ENCODE results near the gene SMAD5.

Gene SMAD5

DNA sequence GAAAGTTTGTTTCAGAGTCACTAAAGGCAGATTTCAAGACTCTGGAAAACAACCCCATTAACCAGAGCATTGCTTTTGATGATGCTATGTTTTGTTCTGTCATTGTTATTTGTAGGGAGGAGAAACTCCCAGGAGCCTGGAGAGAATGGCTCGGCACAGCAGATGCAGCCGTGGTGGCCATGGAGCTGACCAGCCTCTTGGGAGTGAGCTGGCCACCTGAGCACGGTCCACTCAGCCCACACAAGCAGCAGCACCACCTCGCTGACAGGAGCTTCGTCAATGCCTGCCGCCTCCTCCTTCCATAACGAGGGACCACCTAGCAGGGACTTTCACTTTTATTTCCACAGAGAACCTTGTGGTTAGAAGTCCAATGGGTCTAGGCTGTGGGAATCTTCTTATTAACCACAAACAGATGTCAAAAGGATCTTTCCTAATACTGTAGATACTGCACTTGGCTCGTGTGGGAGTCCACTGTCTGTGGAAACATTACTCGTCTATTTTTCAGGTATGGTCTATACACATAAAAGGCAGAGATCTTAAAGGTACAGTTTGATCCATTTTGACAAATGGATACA, 81.4 kb downstream of the SMAD5 start:
- no peaks in the 10 kb centered on the region for H3K9me3 ChIP-seq
- H3K4me1 ChIP-seq: no peaks in the 10 kb centered on the region
- in situ Hi-C loops (cut with MboI; ENCODE audit: low sequenced_read_pairs): loop anchor here (5.0 kb wide), 1 partner anchor 327 kb away; no protein-coding TSS in a partner anchor
- H3K36me3 ChIP-seq (replicated peaks): no peaks in the 10 kb centered on the region
- H3K4me3 ChIP-seq: no peak overlapping the region
- no peak for DNase-seq (ENCODE audit: low spot score in 2 of 2)
- H3K27me3 ChIP-seq (ENCODE audit: low read depth): no peaks in the 10 kb centered on the region; the same call in 1 of the 2 replicates

DNA sequence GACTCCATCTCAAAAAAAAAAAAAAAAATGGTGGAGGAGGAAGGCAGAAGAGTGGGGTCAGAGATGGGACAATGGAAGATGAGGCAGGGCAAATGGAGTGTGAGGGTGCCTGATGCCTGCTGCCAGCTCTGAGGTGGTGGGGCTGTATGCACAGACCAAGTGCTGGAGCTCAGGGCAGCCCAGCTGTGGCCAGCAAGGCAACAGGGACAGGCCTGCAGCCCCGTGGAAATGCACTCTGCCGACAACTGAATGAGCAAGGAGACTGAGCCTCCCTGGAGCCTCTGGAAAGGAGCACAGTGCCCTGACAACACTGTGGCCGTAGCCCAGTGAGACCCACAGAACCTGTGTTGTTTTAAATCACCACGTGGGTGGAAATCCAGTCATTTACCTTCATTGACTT, 83.2 kb downstream of the SMAD5 start:
- in situ Hi-C loops (cut with MboI; ENCODE audit: low sequenced_read_pairs): no loop called here

DNA sequence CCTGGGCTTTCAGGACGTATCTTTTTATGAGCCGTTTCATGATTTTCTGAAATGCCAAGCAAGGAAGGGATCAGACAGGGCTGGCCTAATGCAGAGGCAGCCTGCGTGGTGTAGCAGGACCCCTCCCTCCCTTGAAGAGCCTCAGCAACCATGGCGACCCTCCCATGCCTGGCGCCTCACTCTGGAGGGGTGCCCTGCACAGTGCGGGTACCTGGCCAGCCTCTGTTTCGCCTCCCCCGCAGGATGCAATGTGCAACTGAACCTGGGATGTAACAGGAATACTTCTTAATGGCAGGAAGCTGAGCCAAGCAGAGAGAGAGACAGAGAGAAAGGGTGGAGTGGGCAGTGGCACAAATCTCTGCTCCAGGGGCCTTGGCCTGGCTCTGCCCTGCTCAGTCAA, 83.6 kb downstream of the SMAD5 start:
- Histone ChIP-seq H3K4me1 (no peaks in the 10 kb centered on the region), H3K4me3 (no peak overlapping the region), H3K36me3 (replicated peaks) (no peaks in the 10 kb centered on the region), H3K27me3 (ENCODE audit: low read depth) (no peaks in the 10 kb centered on the region; the same call in 1 of the 2 replicates), H3K9me3 (no peaks in the 10 kb centered on the region)
- DNase-seq (ENCODE audit: low spot score in 2 of 2): no peak
- in situ Hi-C loops (cut with MboI; ENCODE audit: low sequenced_read_pairs): no loop called here

More for the DNA sequence above, 83.2 kb downstream of the SMAD5 start:
- Histone ChIP-seq H3K9me3 (no peaks in the 10 kb centered on the region), H3K4me3 (no peak overlapping the region), H3K27me3 (ENCODE audit: low read depth) (no peaks in the 10 kb centered on the region; the same call in 1 of the 2 replicates), H3K36me3 (replicated peaks) (no peaks in the 10 kb centered on the region), H3K4me1 (no peaks in the 10 kb centered on the region)
- DNase-seq (ENCODE audit: low spot score in 2 of 2): no peak

DNA sequence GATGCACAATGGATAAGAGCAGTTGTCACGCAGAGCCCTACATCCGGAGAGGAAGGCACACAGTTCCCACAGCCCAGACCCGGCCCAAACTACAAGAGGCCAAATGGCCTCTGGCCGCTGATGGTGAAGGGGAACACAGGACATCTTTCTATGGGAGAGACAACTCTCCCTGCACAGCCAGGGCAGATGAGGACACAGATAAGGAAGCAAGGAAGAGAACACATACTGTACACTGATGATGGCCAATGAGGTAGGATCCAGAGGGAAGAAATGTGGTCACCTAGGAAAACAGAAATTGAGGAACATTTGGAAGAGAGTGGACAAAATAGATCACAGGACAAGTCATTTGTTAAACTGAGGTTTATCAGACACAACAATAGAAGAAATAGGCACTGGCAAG, 88.7 kb downstream of the SMAD5 start:
- in situ Hi-C loops (cut with MboI; ENCODE audit: low sequenced_read_pairs): no loop called here
- Histone ChIP-seq H3K4me1 (no peaks in the 10 kb centered on the region), H3K9me3 (no peaks in the 10 kb centered on the region), H3K36me3 (replicated peaks) (no peaks in the 10 kb centered on the region), H3K4me3 (no peak overlapping the region), H3K27me3 (ENCODE audit: low read depth) (no peaks in the 10 kb centered on the region)
- DNase-seq (ENCODE audit: low spot score in 2 of 2): no peak

DNA sequence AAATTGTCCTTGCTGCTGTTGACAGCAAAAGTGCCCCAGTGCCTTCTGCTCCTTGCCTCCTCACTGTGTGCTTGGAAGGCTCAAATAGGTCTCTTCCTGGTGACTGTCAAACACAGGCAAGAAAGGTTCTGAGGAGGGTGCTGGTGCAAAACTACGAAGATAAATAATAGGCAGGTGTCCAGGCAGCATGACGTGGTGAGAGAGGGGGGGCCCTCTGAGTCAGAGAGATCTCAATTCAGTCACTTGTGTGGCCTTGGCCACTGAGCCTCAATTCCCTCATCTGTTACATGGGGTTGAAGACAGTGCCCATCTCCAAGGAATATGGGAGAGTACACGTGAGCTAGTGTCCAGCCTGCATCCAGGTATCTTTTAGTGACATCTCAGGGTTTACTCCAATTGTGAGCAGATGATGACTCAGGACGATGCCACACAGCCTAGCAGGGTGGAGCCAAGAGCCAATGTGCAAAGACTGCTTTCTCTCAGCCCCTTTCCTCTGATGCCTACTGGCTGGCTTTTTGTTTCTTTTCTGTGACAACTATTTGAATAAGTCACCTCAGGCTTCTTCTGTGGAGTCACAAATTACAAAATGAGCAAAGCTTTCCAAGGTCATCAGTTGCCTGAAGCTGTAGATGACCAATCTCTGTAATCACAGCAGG, 90.1 kb downstream of the SMAD5 start:
- no peak for DNase-seq (ENCODE audit: low spot score in 2 of 2)
- no peaks in the 10 kb centered on the region for H3K36me3 ChIP-seq (replicated peaks)
- no peak overlapping the region for H3K4me3 ChIP-seq
- H3K9me3 ChIP-seq: no peaks in the 10 kb centered on the region
- in situ Hi-C loops (cut with MboI; ENCODE audit: low sequenced_read_pairs): no loop called here
- H3K27me3 ChIP-seq (ENCODE audit: low read depth): no peaks in the 10 kb centered on the region
- no peaks in the 10 kb centered on the region for H3K4me1 ChIP-seq

DNA sequence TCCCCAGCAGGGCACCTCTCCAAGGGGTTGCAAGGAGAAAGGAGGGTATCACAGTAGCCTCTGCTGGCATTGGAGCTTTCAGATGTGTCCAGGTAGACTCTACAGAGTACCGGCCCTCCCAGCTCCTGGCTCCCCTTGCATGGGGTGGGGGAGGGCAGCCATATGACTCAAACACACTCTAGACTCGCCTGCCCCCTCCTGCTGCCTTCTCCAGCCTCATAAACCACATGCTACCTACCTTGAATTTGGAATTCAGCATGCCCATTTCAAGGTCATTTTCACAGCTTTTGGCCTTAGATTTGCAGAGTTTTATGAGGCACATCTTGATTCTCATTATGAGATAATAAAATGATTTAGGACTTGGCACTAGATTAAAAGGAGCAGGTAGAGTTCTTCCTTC, 93.2 kb downstream of the SMAD5 start:
- H3K4me3 ChIP-seq: no peak overlapping the region
- peaks cover 11% of the 10 kb centered on the region for H3K4me1 ChIP-seq
- no peaks in the 10 kb centered on the region for H3K9me3 ChIP-seq
- in situ Hi-C loops (cut with MboI; ENCODE audit: low sequenced_read_pairs): no loop called here
- no peaks in the 10 kb centered on the region for H3K27me3 ChIP-seq (ENCODE audit: low read depth)
- H3K36me3 ChIP-seq (replicated peaks): no peaks in the 10 kb centered on the region
- no peak for DNase-seq (ENCODE audit: low spot score in 2 of 2)

DNA sequence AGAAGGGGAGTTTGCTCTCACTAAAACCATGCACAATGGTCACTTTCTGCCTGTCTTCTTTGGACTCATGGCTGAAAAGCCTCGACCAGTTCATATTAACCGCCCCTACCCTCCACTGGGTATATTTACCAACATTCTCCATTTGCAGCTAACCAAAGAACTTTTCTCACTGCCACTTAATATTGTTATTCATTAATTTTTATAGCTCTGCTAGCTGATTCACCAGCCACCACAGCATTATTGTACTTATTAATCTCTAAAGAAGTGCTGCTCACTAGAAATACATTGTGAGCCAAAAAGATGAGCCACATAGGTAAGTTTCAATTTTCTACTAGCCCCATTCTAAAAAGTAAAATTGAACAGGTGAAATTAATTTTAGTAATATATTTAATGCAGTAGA, 93.8 kb downstream of the SMAD5 start:
- H3K36me3 ChIP-seq (replicated peaks): no peaks in the 10 kb centered on the region
- DNase-seq (ENCODE audit: low spot score in 2 of 2): no peak
- H3K4me1 ChIP-seq: peaks cover 11% of the 10 kb centered on the region
- no peak overlapping the region for H3K4me3 ChIP-seq
- no peaks in the 10 kb centered on the region for H3K9me3 ChIP-seq
- H3K27me3 ChIP-seq (ENCODE audit: low read depth): no peaks in the 10 kb centered on the region
- in situ Hi-C loops (cut with MboI; ENCODE audit: low sequenced_read_pairs): no loop called here

DNA sequence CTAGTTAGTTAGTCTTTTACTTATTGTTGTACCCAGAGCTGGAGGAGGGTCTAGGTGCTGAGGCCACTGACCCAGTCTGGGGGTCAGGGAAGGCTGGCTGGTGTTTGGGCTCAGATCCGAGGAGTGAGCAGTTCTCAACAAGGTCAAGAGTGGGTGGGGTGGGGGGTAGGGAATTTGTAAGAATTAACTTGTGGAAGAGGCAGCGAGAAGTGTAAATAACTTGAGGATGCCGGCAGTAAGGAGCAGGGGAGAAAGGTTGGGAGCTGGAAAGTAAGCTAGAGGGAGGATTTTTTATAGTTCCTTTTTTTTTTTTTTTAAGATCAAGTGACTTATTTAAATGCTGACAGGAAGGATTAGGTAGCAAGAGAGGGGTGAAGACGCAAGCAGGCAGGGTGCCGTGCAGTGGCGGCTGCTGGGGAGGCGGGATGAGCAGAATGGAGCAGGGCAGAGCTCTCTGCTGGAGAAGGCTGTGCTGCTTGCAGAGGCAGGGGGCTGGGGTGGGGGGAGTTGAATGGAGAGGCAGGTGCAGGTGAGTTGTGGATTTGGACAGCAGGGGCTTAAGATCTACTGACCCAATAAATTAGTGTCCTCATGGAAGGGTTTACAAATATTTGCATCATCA, 95.6 kb downstream of the SMAD5 start:
- H3K36me3 ChIP-seq (replicated peaks): no peaks in the 10 kb centered on the region
- H3K9me3 ChIP-seq: no peaks in the 10 kb centered on the region
- in situ Hi-C loops (cut with MboI; ENCODE audit: low sequenced_read_pairs): no loop called here
- H3K27me3 ChIP-seq (ENCODE audit: low read depth): no peaks in the 10 kb centered on the region
- H3K4me1 ChIP-seq: peaks cover 11% of the 10 kb centered on the region
- H3K4me3 ChIP-seq: no peak overlapping the region
- no peak for DNase-seq (ENCODE audit: low spot score in 2 of 2)

DNA sequence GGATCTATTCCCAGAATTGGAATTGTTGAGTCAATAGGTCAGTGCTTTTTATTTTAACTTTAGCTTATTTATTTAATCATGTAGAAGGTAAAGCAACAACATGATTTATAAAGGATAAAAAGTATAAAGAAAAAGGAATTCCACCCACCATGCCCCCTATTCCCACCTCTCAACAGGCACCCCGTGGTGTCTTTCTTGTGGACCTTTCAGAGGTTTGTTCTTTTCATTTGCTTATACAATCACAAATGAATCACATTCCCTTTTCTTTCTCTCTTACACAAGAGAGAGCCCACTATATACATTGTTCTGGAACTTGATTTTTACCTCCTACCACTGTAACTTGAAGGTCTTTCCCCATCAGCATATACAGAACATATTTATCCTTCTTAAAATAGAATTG, 97.5 kb downstream of the SMAD5 start:
- H3K27me3 ChIP-seq (ENCODE audit: low read depth): no peaks in the 10 kb centered on the region
- H3K36me3 ChIP-seq (replicated peaks): no peaks in the 10 kb centered on the region
- no peaks in the 10 kb centered on the region for H3K9me3 ChIP-seq
- in situ Hi-C loops (cut with MboI; ENCODE audit: low sequenced_read_pairs): no loop called here
- H3K4me1 ChIP-seq: peaks cover 11% of the 10 kb centered on the region
- peak; percentile 39 to 59 for DNase-seq (ENCODE audit: low spot score in 2 of 2)
- H3K4me3 ChIP-seq: no peak overlapping the region

DNA sequence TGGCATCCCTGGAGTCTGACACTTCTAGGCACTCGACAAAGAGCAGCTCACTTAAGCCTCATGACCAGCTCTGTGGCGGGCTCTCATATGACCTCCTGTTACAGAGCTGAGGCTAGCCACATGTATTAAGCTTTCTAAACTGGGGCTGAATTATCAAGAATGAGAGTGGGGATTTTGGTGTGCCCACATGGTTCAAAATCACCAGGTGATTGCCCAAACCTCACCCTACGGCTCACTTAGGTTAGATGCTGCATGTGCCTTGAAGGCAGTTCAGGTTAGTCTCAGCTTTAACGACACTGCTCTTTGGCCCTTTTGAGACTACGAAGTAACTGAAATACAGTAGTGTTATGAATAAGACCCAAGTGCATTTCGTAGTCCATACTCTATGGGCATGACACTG, 99.7 kb downstream of the SMAD5 start:
- DNase-seq (ENCODE audit: low spot score in 2 of 2): no peak
- Histone ChIP-seq H3K4me1 (peaks cover 11% of the 10 kb centered on the region), H3K4me3 (no peak overlapping the region), H3K27me3 (ENCODE audit: low read depth) (no peaks in the 10 kb centered on the region), H3K9me3 (no peaks in the 10 kb centered on the region), H3K36me3 (replicated peaks) (no peaks in the 10 kb centered on the region)
- in situ Hi-C loops (cut with MboI; ENCODE audit: low sequenced_read_pairs): no loop called here
